Measurements from ENCODE around the gene CUX1. TPM values are rescaled to one million over a fixed set of nuclear protein-coding genes. Genes with fewer than 3 reads are reported as not detected.
"Not testable (repeated sequence)": the region's sequence is repeated elsewhere in the genome, so short reads cannot be mapped to it uniquely, and the experiment has no call there.

CUX1 gene
- total RNA-seq, 1 donor from 2014 or later: 89.1 TPM

DNA sequence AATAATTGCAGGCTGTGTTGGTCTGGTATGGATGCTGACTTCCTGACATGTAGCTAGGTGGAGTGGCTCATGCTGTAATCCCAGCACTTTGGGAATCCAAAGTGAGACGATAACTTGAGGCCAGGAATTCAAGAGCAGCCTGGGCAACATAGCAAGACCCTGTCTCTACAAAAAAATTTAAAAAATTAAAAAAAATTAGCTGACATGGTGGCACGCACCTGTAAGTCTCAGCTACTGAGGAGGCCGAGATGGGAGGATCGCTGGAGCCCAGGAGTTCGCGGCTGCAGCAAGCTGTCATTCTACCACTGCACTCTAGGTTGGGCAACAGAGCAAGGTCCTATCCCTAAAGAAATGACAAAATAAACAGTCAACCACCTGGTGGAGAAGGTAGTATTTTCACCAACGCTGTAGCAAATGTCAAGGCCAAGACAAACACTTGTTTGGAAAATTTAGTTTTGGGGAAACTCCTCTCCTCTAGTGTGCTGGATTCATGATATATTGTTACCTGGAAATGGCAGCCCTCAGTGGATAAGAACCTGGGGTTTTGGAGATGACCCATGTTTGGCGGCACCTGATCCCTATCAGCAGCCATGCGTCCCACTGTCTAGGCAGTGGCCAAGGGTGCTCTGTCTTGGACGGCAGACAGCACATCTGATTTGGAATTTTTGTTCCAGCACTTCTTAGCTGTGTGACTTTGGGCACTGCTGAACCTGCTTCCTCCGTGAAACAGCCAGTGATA is 29.5 kb downstream of the CUX1 start:
- H3K27me3 Mint-ChIP-seq (ENCODE audit: unreplicated experiment): no peaks in the 10 kb centered on the region
- no peak overlapping the region for H3K27ac Mint-ChIP-seq (ENCODE audit: unreplicated experiment)
- no peaks in the 10 kb centered on the region for H3K4me1 Mint-ChIP-seq (ENCODE audit: unreplicated experiment)
- H3K9me3 Mint-ChIP-seq (ENCODE audit: unreplicated experiment): peaks cover 5% of the 10 kb centered on the region
- DNase-seq (ENCODE audit: extremely low spot score, unreplicated experiment): no peak
- no peak overlapping the region for H3K4me3 Mint-ChIP-seq (ENCODE audit: unreplicated experiment)
- TF ChIP-seq, protein P1, sequence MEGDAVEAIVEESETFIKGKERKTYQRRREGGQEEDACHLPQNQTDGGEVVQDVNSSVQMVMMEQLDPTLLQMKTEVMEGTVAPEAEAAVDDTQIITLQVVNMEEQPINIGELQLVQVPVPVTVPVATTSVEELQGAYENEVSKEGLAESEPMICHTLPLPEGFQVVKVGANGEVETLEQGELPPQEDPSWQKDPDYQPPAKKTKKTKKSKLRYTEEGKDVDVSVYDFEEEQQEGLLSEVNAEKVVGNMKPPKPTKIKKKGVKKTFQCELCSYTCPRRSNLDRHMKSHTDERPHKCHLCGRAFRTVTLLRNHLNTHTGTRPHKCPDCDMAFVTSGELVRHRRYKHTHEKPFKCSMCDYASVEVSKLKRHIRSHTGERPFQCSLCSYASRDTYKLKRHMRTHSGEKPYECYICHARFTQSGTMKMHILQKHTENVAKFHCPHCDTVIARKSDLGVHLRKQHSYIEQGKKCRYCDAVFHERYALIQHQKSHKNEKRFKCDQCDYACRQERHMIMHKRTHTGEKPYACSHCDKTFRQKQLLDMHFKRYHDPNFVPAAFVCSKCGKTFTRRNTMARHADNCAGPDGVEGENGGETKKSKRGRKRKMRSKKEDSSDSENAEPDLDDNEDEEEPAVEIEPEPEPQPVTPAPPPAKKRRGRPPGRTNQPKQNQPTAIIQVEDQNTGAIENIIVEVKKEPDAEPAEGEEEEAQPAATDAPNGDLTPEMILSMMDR (IDR thresholded peaks at IDR 0.05): no peak
- H3K36me3 Mint-ChIP-seq (ENCODE audit: unreplicated experiment): peaks cover 8% of the 10 kb centered on the region

DNA sequence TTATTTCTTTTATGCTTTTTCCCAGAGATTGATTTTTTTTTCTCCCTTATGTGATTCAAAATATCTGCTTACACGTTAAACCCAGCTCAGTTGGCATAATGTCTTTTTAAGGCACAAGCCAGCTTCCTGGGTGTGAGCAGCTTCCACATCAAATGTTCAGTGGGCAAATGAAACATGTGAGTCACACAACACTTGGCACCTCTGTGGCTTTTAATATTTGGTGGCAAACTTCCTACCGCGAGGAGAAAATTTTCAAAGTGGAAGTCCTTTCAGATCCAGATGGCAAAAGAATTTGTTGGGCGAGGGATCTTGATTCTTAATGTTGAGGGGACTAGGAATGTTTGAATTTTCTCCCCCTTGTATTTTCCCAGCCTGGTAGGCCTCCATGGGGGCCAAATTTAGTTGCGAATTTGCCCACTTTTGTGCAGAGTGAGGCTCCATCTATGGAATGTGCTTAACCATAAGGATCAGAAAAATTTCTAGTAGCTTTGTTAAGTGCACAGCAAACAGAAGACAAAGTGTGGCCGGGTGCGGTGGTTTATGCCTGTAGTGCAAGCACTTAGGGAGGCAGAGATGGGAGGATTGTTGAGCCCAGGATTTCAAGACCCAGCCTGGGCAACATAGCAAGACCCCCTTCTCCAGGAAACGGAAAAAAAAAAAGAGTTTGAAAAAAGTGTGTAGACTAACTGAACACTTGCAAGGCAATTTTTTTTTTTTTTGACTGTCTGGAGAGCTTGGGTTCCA is 31.0 kb downstream of the CUX1 start:
- DNase-seq (ENCODE audit: extremely low spot score, unreplicated experiment): no peak
- peaks cover 5% of the 10 kb centered on the region for H3K9me3 Mint-ChIP-seq (ENCODE audit: unreplicated experiment)
- H3K4me3 Mint-ChIP-seq (ENCODE audit: unreplicated experiment): no peak overlapping the region
- no peak overlapping the region for H3K27ac Mint-ChIP-seq (ENCODE audit: unreplicated experiment)
- H3K4me1 Mint-ChIP-seq (ENCODE audit: unreplicated experiment): no peaks in the 10 kb centered on the region
- H3K27me3 Mint-ChIP-seq (ENCODE audit: unreplicated experiment): no peaks in the 10 kb centered on the region
- TF ChIP-seq, protein P1 (IDR thresholded peaks at IDR 0.05): no peak
- H3K36me3 Mint-ChIP-seq (ENCODE audit: unreplicated experiment): peaks cover 8% of the 10 kb centered on the region

DNA sequence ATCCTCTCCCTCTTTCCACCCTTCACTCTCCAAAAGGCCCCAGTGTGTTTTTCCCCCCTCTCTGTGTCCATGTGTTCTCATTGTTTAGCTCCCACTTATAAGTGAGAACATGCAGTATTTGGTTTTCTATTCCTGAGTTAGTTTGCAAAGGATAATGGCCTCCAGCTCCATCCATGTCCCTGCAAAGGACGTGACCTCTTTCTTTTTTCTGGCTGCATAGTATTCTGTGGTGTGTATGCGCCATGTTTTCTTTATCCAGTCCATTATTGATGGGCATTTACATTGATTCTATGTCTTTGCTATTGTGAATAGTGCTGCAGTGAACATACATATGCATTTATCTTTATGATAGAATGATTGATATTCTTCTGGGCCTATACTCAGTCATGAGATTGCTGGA is 31.9 kb downstream of the CUX1 start:
- not testable (repeated sequence) for DNase-seq (ENCODE audit: extremely low spot score, unreplicated experiment); H3K4me3 Mint-ChIP-seq (ENCODE audit: unreplicated experiment); H3K9me3 Mint-ChIP-seq (ENCODE audit: unreplicated experiment); H3K4me1 Mint-ChIP-seq (ENCODE audit: unreplicated experiment); H3K27me3 Mint-ChIP-seq (ENCODE audit: unreplicated experiment); H3K36me3 Mint-ChIP-seq (ENCODE audit: unreplicated experiment); H3K27ac Mint-ChIP-seq (ENCODE audit: unreplicated experiment)

DNA sequence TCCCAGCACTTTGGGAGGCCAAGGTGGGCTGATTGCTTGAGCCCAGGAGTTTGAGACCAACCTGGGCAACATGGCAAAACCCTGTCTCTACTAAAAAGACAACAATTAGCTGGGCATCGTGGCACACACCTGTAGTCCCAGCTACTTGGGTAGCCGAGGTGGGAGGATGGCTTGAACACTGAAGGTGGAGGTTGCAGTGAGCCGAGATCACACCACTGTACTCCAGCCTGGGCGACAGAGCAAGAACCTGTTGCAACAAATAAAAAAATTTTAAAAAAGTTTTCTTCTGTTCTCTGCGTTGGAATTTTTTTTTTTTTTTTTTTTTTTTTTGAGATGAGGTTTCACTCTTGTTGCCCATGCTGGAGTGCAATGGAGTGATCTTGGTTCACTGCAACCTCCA is 34.9 kb downstream of the CUX1 start:
- peaks cover 13% of the 10 kb centered on the region for H3K4me1 Mint-ChIP-seq (ENCODE audit: unreplicated experiment)
- not testable (repeated sequence) for H3K27me3 Mint-ChIP-seq (ENCODE audit: unreplicated experiment); H3K4me3 Mint-ChIP-seq (ENCODE audit: unreplicated experiment); H3K36me3 Mint-ChIP-seq (ENCODE audit: unreplicated experiment); H3K9me3 Mint-ChIP-seq (ENCODE audit: unreplicated experiment); DNase-seq (ENCODE audit: extremely low spot score, unreplicated experiment); H3K27ac Mint-ChIP-seq (ENCODE audit: unreplicated experiment)

DNA sequence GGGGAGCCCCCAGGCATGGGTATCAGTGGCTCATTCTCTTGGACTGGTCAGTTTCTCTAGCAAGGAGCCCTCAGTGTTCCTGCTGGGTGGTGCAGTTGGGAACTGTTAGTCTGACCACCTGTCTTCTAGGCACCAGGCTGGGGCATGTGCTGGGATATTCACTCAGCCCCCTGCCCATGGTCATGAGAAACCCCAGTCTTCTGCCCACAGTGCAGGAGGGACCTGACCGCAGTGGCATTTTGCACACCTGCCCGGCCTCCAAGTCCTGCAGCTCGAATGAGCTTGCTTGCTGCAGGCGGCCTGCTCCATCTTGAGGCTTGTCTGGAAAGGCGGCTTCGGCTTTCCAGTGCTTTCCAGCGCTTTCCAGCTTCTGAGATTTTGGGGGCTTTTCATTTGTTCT is 36.3 kb downstream of the CUX1 start:
- TF ChIP-seq, protein P1 (IDR thresholded peaks at IDR 0.05): no peak
- H3K4me3 Mint-ChIP-seq (ENCODE audit: unreplicated experiment): no peak overlapping the region
- H3K27ac Mint-ChIP-seq (ENCODE audit: unreplicated experiment): no peak overlapping the region
- H3K36me3 Mint-ChIP-seq (ENCODE audit: unreplicated experiment): peaks cover 2% of the 10 kb centered on the region
- H3K4me1 Mint-ChIP-seq (ENCODE audit: unreplicated experiment): peaks cover 13% of the 10 kb centered on the region
- DNase-seq (ENCODE audit: extremely low spot score, unreplicated experiment): no peak
- no peaks in the 10 kb centered on the region for H3K9me3 Mint-ChIP-seq (ENCODE audit: unreplicated experiment)
- no peaks in the 10 kb centered on the region for H3K27me3 Mint-ChIP-seq (ENCODE audit: unreplicated experiment)
